Endothelial cell of umbilical vein (primary cell): ENCODE data around the gene C5AR1. TPM values are rescaled to one million over a fixed set of nuclear protein-coding genes. Genes with fewer than 3 reads are reported as not detected.

Experiments
- BruUV-seq: library from RNA; stranded (reverse); fragments of 400-500 nt; replicated peaks from 2 replicates; lab custom pipeline; 2021; lab: Mats Ljungman, UMichigan
- CTCF ChIA-PET: fragments of 300-600, 350-600 bp; sonication (Branson Sonifier 250); formaldehyde crosslinking; loops from one replicate; lab custom pipeline; 2021; ENCODE audit warnings: antibody characterized with exemption, inconsistent platforms; lab: Charles Lee
- POLR2A ChIA-PET: fragments of 300-600, 350-600 bp; sonication (Branson Sonifier 250); formaldehyde crosslinking; loops from one replicate; lab custom pipeline; 2021; ENCODE audit warnings: antibody characterized with exemption, inconsistent platforms; lab: Charles Lee
- DNase-seq: peaks from one replicate; pipeline ENCODE4 v3.0.0-alpha.2; 2011; ENCODE audit warnings: low read depth, low spot score
- FAIRE-seq: peaks from 2 replicates; lab custom pipeline; 2011; peaks lifted over from hg19 to GRCh38; lab: Jason Lieb, UNC
- H2AFZ ChIP-seq: 2 replicates; pipeline ENCODE4 v1.6.0; 2012; ENCODE audit warnings: low read depth, low read length, control low read depth, inconsistent platforms
- H3K27ac ChIP-seq: 2 replicates; pipeline ENCODE4 v1.5.1; 2011; ENCODE audit warnings: low read depth, mild to moderate bottlenecking, control low read depth, low read length, moderate library complexity; ENCODE audit not compliant: insufficient read depth
- H3K27me3 ChIP-seq, 2 experiments: 2 replicates each; pipeline versions ENCODE4 v1.6.0 to v1.6.1; 2011; ENCODE audit warnings: low read length in 2 of 2, mixed read lengths in 1 of 2; ENCODE audit not compliant: control insufficient read depth in 2 of 2, insufficient read depth in 2 of 2
- H3K36me3 ChIP-seq, 2 experiments: 2 replicates in 1 of 2; 3 replicates in 1 of 2; pipeline ENCODE4 v1.5.1; 2011; ENCODE audit warnings: low read length in 2 of 2, mild to moderate bottlenecking in 1 of 2, moderate library complexity in 1 of 2; ENCODE audit not compliant: control insufficient read depth in 2 of 2, insufficient read depth in 2 of 2; ENCODE audit errors: extremely low read depth in 1 of 2
- H3K4me1 ChIP-seq: 3 replicates; pipeline ENCODE4 v1.5.1; 2011; ENCODE audit warnings: mild to moderate bottlenecking, low read length; ENCODE audit not compliant: control insufficient read depth, insufficient read depth; ENCODE audit errors: extremely low read depth
- H3K4me2 ChIP-seq: 2 replicates; pipeline ENCODE4 v1.6.1; 2011; ENCODE audit warnings: low read length, control low read depth, mixed read lengths; ENCODE audit not compliant: insufficient read depth
- H3K4me3 ChIP-seq, 3 experiments: fragments of 200-600 bp in 1 of 3; sonication (generic), shearing (Covaris generic) in 1 of 3; replicated peaks in 1 of 3; 2 replicates each; pipeline ENCODE4 v1.5.1; 2011 to 2016; ENCODE audit warnings: control low read depth in 3 of 3, low read length in 3 of 3, mild to moderate bottlenecking in 2 of 3, inconsistent platforms in 1 of 3, low read depth in 1 of 3, moderate library complexity in 1 of 3; ENCODE audit not compliant: insufficient read depth in 1 of 3
- H3K79me2 ChIP-seq: 2 replicates; pipeline ENCODE4 v1.6.0; 2012; ENCODE audit warnings: low read length, inconsistent platforms; ENCODE audit not compliant: control insufficient read depth, insufficient read depth
- H3K9ac ChIP-seq: replicated peaks from 2 replicates; pipeline ENCODE3; 2011; ENCODE audit warnings: low read length, control low read depth; ENCODE audit not compliant: insufficient read depth; ENCODE audit errors: extremely low read depth
- H3K9me1 ChIP-seq: replicated peaks from 3 replicates; pipeline ENCODE4 v1.6.0; 2011; ENCODE audit warnings: mild to moderate bottlenecking, low read length; ENCODE audit not compliant: control insufficient read depth, insufficient read depth; ENCODE audit errors: extremely low read depth
- H3K9me3 ChIP-seq: replicated peaks from 2 replicates; pipeline ENCODE4 v1.5.1; 2012; ENCODE audit warnings: low read length, inconsistent platforms; ENCODE audit not compliant: control insufficient read depth, insufficient read depth
- H4K20me1 ChIP-seq: replicated peaks from 2 replicates; pipeline ENCODE3; 2011; ENCODE audit warnings: mild to moderate bottlenecking, low read length; ENCODE audit not compliant: control insufficient read depth, insufficient read depth; ENCODE audit errors: extremely low read depth
- CTCF ChIP-seq, 2 donors: IDR thresholded peaks; 1 replicate in 1 of 2; 2 replicates in 1 of 2; pipeline ENCODE4 v1.5.1; 2011; ENCODE audit warnings: low read length in 2 of 2, mild to moderate bottlenecking in 2 of 2, moderate library complexity in 2 of 2, control low read depth in 1 of 2, inconsistent platforms in 1 of 2, low read depth in 1 of 2; ENCODE audit not compliant: insufficient read depth in 1 of 2; ENCODE audit errors: extremely low read depth in 1 of 2
- EZH2 ChIP-seq: IDR thresholded peaks from 2 replicates; pipeline ENCODE4 v1.6.1; 2012; ENCODE audit warnings: borderline replicate concordance, low read depth, mild to moderate bottlenecking, moderate library complexity, low read length, inconsistent platforms; ENCODE audit not compliant: severe bottlenecking
- FOS ChIP-seq: IDR thresholded peaks from 2 replicates; pipeline ENCODE4 v1.6.1; 2011; ENCODE audit warnings: mild to moderate bottlenecking, low read length, moderate library complexity, borderline replicate concordance; ENCODE audit not compliant: insufficient read depth
- GATA2 ChIP-seq: IDR thresholded peaks from 2 replicates; pipeline ENCODE4 v1.7.0; 2011; ENCODE audit warnings: low read depth, mild to moderate bottlenecking, moderate library complexity, mixed read lengths, low read length; ENCODE audit not compliant: insufficient read length, insufficient read depth
- JUN ChIP-seq: IDR thresholded peaks from 2 replicates; pipeline ENCODE4 v1.6.1; 2011; ENCODE audit warnings: borderline replicate concordance, low read depth; ENCODE audit not compliant: insufficient read length, insufficient read depth
- MAX ChIP-seq: IDR thresholded peaks from 2 replicates; pipeline ENCODE4 v1.6.1; 2011; ENCODE audit not compliant: insufficient read depth, insufficient read length
- MYC ChIP-seq: IDR thresholded peaks from one replicate; pipeline ENCODE4 v1.6.1; 2011; ENCODE audit warnings: mild to moderate bottlenecking, low read depth, low read length
- POLR2A ChIP-seq: IDR thresholded peaks from 2 replicates; pipeline ENCODE4 v1.6.1; 2012; ENCODE audit warnings: low read depth, mild to moderate bottlenecking, control low read depth, low read length
- POLR2AphosphoS5 ChIP-seq: IDR thresholded peaks from 2 replicates; pipeline ENCODE4 v1.6.1; 2012; ENCODE audit warnings: low read depth, mild to moderate bottlenecking, control low read depth, low read length, moderate library complexity; ENCODE audit not compliant: insufficient read depth
- dilution Hi-C: fragments of 300-500 bp; cut with MboI; formaldehyde crosslinking; loops from one replicate; pipeline ENCODE4 v1.15.0; 2019; ENCODE audit warnings: low sequenced_read_pairs; ENCODE audit not compliant: extremely low pct_ligation_motif_present
- intact Hi-C: fragments of 100-400 bp; cut with micrococcal nuclease; formaldehyde crosslinking; loops from one replicate; pipeline ENCODE4 v1.10.0; 2022
- polyA plus RNA-seq, 4 experiments: library from polyadenylated mRNA; depleted of rRNA in 3 of 4; stranded (reverse) in 3 of 4; unstranded in 1 of 4; fragments of >200 nt; gene quantifications; 2 replicates each; pipeline versions ENCODE4 v1.2.1 to v1.2.3, GENCODE V29; 2011 to 2012; ENCODE audit warnings: missing spikeins in 1 of 4
- total RNA-seq: library from RNA; stranded (reverse); gene quantifications from 2 replicates; pipeline ENCODE4 v1.2.3, GENCODE V29; 2021

Gene C5AR1
- total and polyA plus RNA-seq, 2 donors (not counting 3 experiments of a cell fraction or from before 2014, with no cell fraction given): 0.11 to 0.49 TPM

- ChIA-PET POLR2A (no interaction called here), CTCF (interaction anchor here (0.8 kb wide), 1 partner anchor 40 kb away, joined by 3 read pairs; no protein-coding TSS in a partner anchor)
- dilution Hi-C loops: no loop called here
- BruUV-seq: no TSS peak
- Histone ChIP-seq H3K79me2 (peaks cover 28% of the 10 kb centered on the region), H3K4me1 (peaks cover 6% of the 10 kb centered on the region), H3K9me1 (no peaks in the 10 kb centered on the region), H4K20me1 (no peaks in the 10 kb centered on the region), H3K9me3 (no peaks in the 10 kb centered on the region), H3K27me3 (no peaks in the 10 kb centered on the region), H3K4me3 (no peak overlapping the region), H3K36me3 (peaks cover 4 to 14% of the 10 kb centered on the region in 2 experiments), H2AFZ (no peak overlapping the region), H3K9ac (no peak overlapping the region), H3K27ac (no peak overlapping the region), H3K4me2 (no peak overlapping the region)
- DNase-seq: peak; percentile 40
- TF ChIP-seq MYC (no peak), FOS (no peak), POLR2A (no peak), CTCF (IDR thresholded peaks at IDR 0.05; ENCODE audit: extremely low read depth in 1 of 2, insufficient read depth in 1 of 2, low read depth in 1 of 2, low read length in 2 of 2) (no peak), POLR2AphosphoS5 (no peak), MAX (no peak), JUN (no peak), EZH2 (no peak), GATA2 (no peak)
- intact Hi-C loops: no loop called here
- peak; percentile 8 for FAIRE-seq
Measured at GRCh38 chr19:47351548-47351947, 41.9 kb downstream of the C5AR1 start.
